HepG2 (cell line): ENCODE data around the gene TRIM54. TPM values are rescaled to one million over a fixed set of nuclear protein-coding genes. Genes with fewer than 3 reads are reported as not detected.
A peak's percentile ranks its signal among the peaks of the same experiment; 100 is the strongest.

Experiments used
- CTCF ChIP-seq: sonication (generic); formaldehyde crosslinking; IDR thresholded peaks from 2 replicates; pipeline ENCODE4 v1.5.0; 2020; ENCODE audit warnings: mild to moderate bottlenecking, missing genetic modification reagents, moderate library complexity
- ELF1 ChIP-seq: sonication (generic); formaldehyde crosslinking; IDR thresholded peaks from 2 replicates; pipeline ENCODE4 v1.4.0; 2020; ENCODE audit warnings: missing genetic modification reagents
- ESRRA ChIP-seq: sonication (generic); formaldehyde crosslinking; IDR thresholded peaks from 2 replicates; pipeline ENCODE4 v1.5.1; 2020; ENCODE audit warnings: mild to moderate bottlenecking, low read depth, missing genetic modification reagents
- FOSL2 ChIP-seq: sonication (generic); formaldehyde crosslinking; IDR thresholded peaks from 2 replicates; pipeline ENCODE4 v1.4.0; 2020; ENCODE audit warnings: missing genetic modification reagents
- FOXC1 ChIP-seq: sonication (generic); formaldehyde crosslinking; IDR thresholded peaks from 2 replicates; pipeline ENCODE4 v1.8.0; 2022; ENCODE audit warnings: mild to moderate bottlenecking, missing genetic modification reagents, borderline replicate concordance
- HBP1 ChIP-seq: IDR thresholded peaks from 2 replicates; pipeline ENCODE4 v1.6.1; 2016; ENCODE audit warnings: low read depth, control low read depth
- MIER2 ChIP-seq: IDR thresholded peaks from 2 replicates; pipeline ENCODE4 v1.6.1; 2016; ENCODE audit warnings: missing biosample characterization, missing genetic modification reagents
- MTERF4 ChIP-seq: sonication (generic); formaldehyde crosslinking; IDR thresholded peaks from 2 replicates; pipeline ENCODE4 v1.8.0; 2023; ENCODE audit warnings: mild to moderate bottlenecking, missing genetic modification reagents
- PAX8 ChIP-seq: sonication (generic); formaldehyde crosslinking; IDR thresholded peaks from 2 replicates; pipeline ENCODE4 v1.8.0; 2022; ENCODE audit warnings: mild to moderate bottlenecking, missing genetic modification reagents, borderline replicate concordance
- RBM22 ChIP-seq: fragments of 200-400 bp; formaldehyde crosslinking; optimal IDR thresholded peaks from 2 replicates; pipeline ENCODE3; 2017; ENCODE audit warnings: mild to moderate bottlenecking, low read length, moderate library complexity
- SP5 ChIP-seq: IDR thresholded peaks from 2 replicates; pipeline ENCODE4 v1.6.1; 2016; ENCODE audit warnings: low read depth, borderline replicate concordance
- ZBTB33 ChIP-seq: sonication (generic); formaldehyde crosslinking; IDR thresholded peaks from 2 replicates; pipeline ENCODE4 v1.4.0; 2020; ENCODE audit warnings: missing genetic modification reagents
- ZFP41 ChIP-seq: sonication (generic); formaldehyde crosslinking; IDR thresholded peaks from 2 replicates; pipeline ENCODE4 v1.4.0; 2020; ENCODE audit warnings: mild to moderate bottlenecking, missing genetic modification reagents, borderline replicate concordance
- ZNF20 ChIP-seq: sonication (generic); formaldehyde crosslinking; IDR thresholded peaks from 2 replicates; pipeline ENCODE4 v1.4.0; 2020; ENCODE audit warnings: mild to moderate bottlenecking, moderate library complexity, missing genetic modification reagents
- ZNF256 ChIP-seq: sonication (generic); formaldehyde crosslinking; conservative IDR thresholded peaks from 2 replicates; pipeline ENCODE4 v1.4.0; 2020; ENCODE audit warnings: missing genetic modification reagents
- ZNF282 ChIP-seq: fragments of 450-650 bp; IDR thresholded peaks from 2 replicates; pipeline ENCODE4 v1.6.1; 2018; ENCODE audit not compliant: partially characterized antibody
- ZNF441 ChIP-seq: sonication (generic); formaldehyde crosslinking; IDR thresholded peaks from 2 replicates; pipeline ENCODE4 v1.7.0; 2021; ENCODE audit warnings: missing genetic modification reagents, borderline replicate concordance
- ZNF574 ChIP-seq: sonication (generic); formaldehyde crosslinking; IDR thresholded peaks from 2 replicates; pipeline ENCODE4 v1.4.0; 2020; ENCODE audit warnings: missing genetic modification reagents
- ZNF598 ChIP-seq: sonication (generic); formaldehyde crosslinking; IDR thresholded peaks from 2 replicates; pipeline ENCODE4 v1.5.1; 2020; ENCODE audit warnings: mild to moderate bottlenecking, missing genetic modification reagents, borderline replicate concordance
- ZNF83 ChIP-seq: sonication (generic); formaldehyde crosslinking; IDR thresholded peaks from 2 replicates; pipeline ENCODE4 v1.4.0; 2020; ENCODE audit warnings: missing genetic modification reagents, mild to moderate bottlenecking, borderline replicate concordance
- ZSCAN22 ChIP-seq: sonication (generic); formaldehyde crosslinking; IDR thresholded peaks from 2 replicates; pipeline ENCODE4 v1.4.0; 2020; ENCODE audit warnings: mild to moderate bottlenecking, missing genetic modification reagents
- polyA plus RNA-seq, 8 experiments: library from polyadenylated mRNA; depleted of rRNA in 3 of 8; stranded (reverse) in 7 of 8; unstranded in 1 of 8; fragments of >200 nt; fragmentation: Illumina TruSeq in 4 of 8; extraction: Trizol in 4 of 8; gene quantifications; 2 replicates each; pipeline versions ENCODE4 v1.2.1 to v1.2.3, GENCODE V29; 2011 to 2016; ENCODE audit warnings: low read depth in 4 of 8, missing spikeins in 1 of 8, mixed read lengths in 1 of 8; ENCODE audit not compliant: insufficient read depth in 1 of 8
- total RNA-seq, 5 experiments: library from RNA; depleted of rRNA; stranded (reverse); fragments of >200 nt; fragmentation: Illumina TruSeq; extraction: Trizol; gene quantifications; 2 replicates each; pipeline ENCODE4 v1.2.3, GENCODE V29; 2016; ENCODE audit warnings: low read depth in 1 of 5

The TRIM54 gene
- total and polyA plus RNA-seq, 2 of the 13 experiments (the other 11 are each of a cell fraction or from before 2014, with no cell fraction given), result 0.07 to 0.13 TPM

- TF ChIP-seq RBM22 (no peak), CTCF (CRISPR knock-in tag) (peak; percentile 99), MTERF4 (CRISPR knock-in tag) (no peak), ZNF441 (CRISPR knock-in tag) (no peak), ZNF598 (CRISPR knock-in tag) (0 out of 2 replicates have a peak, but pooled peaks have one; percentile 10), HBP1 (CRISPR knock-in tag) (no peak), FOXC1 (CRISPR knock-in tag) (no peak), ZNF282 (no peak), ZNF256 (CRISPR knock-in tag) (no peak), ZFP41 (no peak), PAX8 (no peak), ESRRA (CRISPR knock-in tag) (0 out of 2 replicates have a peak, but pooled peaks have one; percentile 24), FOSL2 (CRISPR knock-in tag) (no peak; the same call in 1 of the 2 replicates), ZNF574 (CRISPR knock-in tag) (peak; percentile 77), ZSCAN22 (CRISPR knock-in tag) (no peak), SP5 (no peak; the same call in 1 of the 2 replicates), ZNF20 (CRISPR knock-in tag) (no peak), MIER2 (CRISPR knock-in tag) (peak; percentile 44; the same call in 1 of the 2 replicates), ELF1 (CRISPR knock-in tag) (peak; percentile 86), ZBTB33 (CRISPR knock-in tag) (peak; percentile 56; the same call in 1 of the 2 replicates), ZNF83 (no peak)
These were observed 32.2 kb upstream of the TRIM54 start (continued) for GRCh38 chr2:27249891-27250651.
